HEK293 (cell line): ENCODE measurements around the gene ATXN10.

Experiments
- GLI4 ChIP-seq: fragments of 450-650 bp; formaldehyde crosslinking; IDR thresholded peaks from 2 replicates; pipeline ENCODE4 v1.5.1; 2016; ENCODE audit warnings: missing biosample characterization, missing genetic modification characterization
- GLIS2 ChIP-seq: fragments of 450-650 bp; formaldehyde crosslinking; IDR thresholded peaks from 2 replicates; pipeline ENCODE4 v1.5.1; 2016; ENCODE audit warnings: missing biosample characterization, missing genetic modification characterization
- HOXA7 ChIP-seq: sonication (generic); formaldehyde crosslinking; IDR thresholded peaks from 2 replicates; pipeline ENCODE4 v1.8.1; 2022; ENCODE audit warnings: missing genetic modification reagents, borderline replicate concordance
- REPIN1 ChIP-seq: fragments of 450-650 bp; formaldehyde crosslinking; IDR thresholded peaks from 2 replicates; pipeline ENCODE4 v1.5.1; 2017; ENCODE audit warnings: missing biosample characterization, missing genetic modification characterization, low read depth
- SCRT1 ChIP-seq: fragments of 450-650 bp; formaldehyde crosslinking; IDR thresholded peaks from 2 replicates; pipeline ENCODE4 v1.5.1; 2016; ENCODE audit warnings: missing biosample characterization, missing genetic modification characterization, borderline replicate concordance
- SP7 ChIP-seq: fragments of 450-650 bp; formaldehyde crosslinking; IDR thresholded peaks from 2 replicates; pipeline ENCODE4 v1.5.1; 2016; ENCODE audit warnings: missing biosample characterization, missing genetic modification characterization
- ZBTB26 ChIP-seq: fragments of 450-650 bp; formaldehyde crosslinking; optimal IDR thresholded peaks from 2 replicates; pipeline ENCODE3; 2016; ENCODE audit warnings: missing biosample characterization, mild to moderate bottlenecking, missing genetic modification characterization
- ZNF133 ChIP-seq: fragments of 450-650 bp; formaldehyde crosslinking; IDR thresholded peaks from 2 replicates; pipeline ENCODE4 v1.5.1; 2016; ENCODE audit warnings: missing biosample characterization, missing genetic modification characterization
- ZNF157 ChIP-seq: fragments of 450-650 bp; formaldehyde crosslinking; IDR thresholded peaks from 2 replicates; pipeline ENCODE4 v1.5.1; 2016; ENCODE audit warnings: missing biosample characterization, missing genetic modification characterization
- ZNF18 ChIP-seq: fragments of 450-650 bp; formaldehyde crosslinking; IDR thresholded peaks from 2 replicates; pipeline ENCODE4 v1.5.1; 2016; ENCODE audit warnings: missing biosample characterization, missing genetic modification characterization
- ZNF184 ChIP-seq: fragments of 450-650 bp; IDR thresholded peaks from 2 replicates; pipeline ENCODE4 v1.5.1; 2018; ENCODE audit warnings: missing biosample characterization, mild to moderate bottlenecking, missing genetic modification characterization
- ZNF280D ChIP-seq: fragments of 450-650 bp; formaldehyde crosslinking; IDR thresholded peaks from 2 replicates; pipeline ENCODE4 v1.5.1; 2016; ENCODE audit warnings: missing biosample characterization, missing genetic modification characterization
- ZNF302 ChIP-seq: fragments of 450-650 bp; formaldehyde crosslinking; IDR thresholded peaks from 2 replicates; pipeline ENCODE4 v1.5.1; 2016; ENCODE audit warnings: missing biosample characterization, missing genetic modification characterization, low read depth
- ZNF311 ChIP-seq: fragments of 450-650 bp; formaldehyde crosslinking; IDR thresholded peaks from 2 replicates; pipeline ENCODE4 v1.5.1; 2017; ENCODE audit warnings: missing biosample characterization, missing genetic modification characterization, borderline replicate concordance
- ZNF366 ChIP-seq: fragments of 450-650 bp; formaldehyde crosslinking; conservative IDR thresholded peaks from 2 replicates; pipeline ENCODE4 v1.5.1; 2016; ENCODE audit warnings: missing biosample characterization, missing genetic modification characterization
- ZNF404 ChIP-seq: fragments of 450-650 bp; formaldehyde crosslinking; IDR thresholded peaks from 2 replicates; pipeline ENCODE4 v1.5.1; 2017; ENCODE audit warnings: missing biosample characterization, missing genetic modification characterization
- ZNF423 ChIP-seq: fragments of 450-650 bp; formaldehyde crosslinking; IDR thresholded peaks from 2 replicates; pipeline ENCODE4 v1.5.1; 2016; ENCODE audit warnings: missing biosample characterization, missing genetic modification characterization
- ZNF501 ChIP-seq: fragments of 450-650 bp; formaldehyde crosslinking; IDR thresholded peaks from 2 replicates; pipeline ENCODE4 v1.5.1; 2016; ENCODE audit warnings: missing biosample characterization, missing genetic modification characterization
- ZNF596 ChIP-seq: fragments of 450-650 bp; IDR thresholded peaks from 2 replicates; pipeline ENCODE4 v1.5.0; 2018; ENCODE audit warnings: missing biosample characterization, mild to moderate bottlenecking, missing genetic modification characterization, moderate library complexity
- ZNF610 ChIP-seq: fragments of 450-650 bp; formaldehyde crosslinking; IDR thresholded peaks from 2 replicates; pipeline ENCODE4 v1.5.1; 2016; ENCODE audit warnings: missing biosample characterization, missing genetic modification characterization, borderline replicate concordance
- ZNF658 ChIP-seq: fragments of 450-650 bp; formaldehyde crosslinking; IDR thresholded peaks from 2 replicates; pipeline ENCODE4; 2016; ENCODE audit warnings: missing biosample characterization, missing genetic modification characterization
- ZNF777 ChIP-seq: fragments of 450-650 bp; formaldehyde crosslinking; IDR thresholded peaks from 2 replicates; pipeline ENCODE4 v1.5.1; 2017; ENCODE audit warnings: missing biosample characterization, missing genetic modification characterization, borderline replicate concordance
- ZNF785 ChIP-seq: fragments of 450-650 bp; formaldehyde crosslinking; IDR thresholded peaks from 2 replicates; pipeline ENCODE4 v1.5.1; 2016; ENCODE audit warnings: missing biosample characterization, missing genetic modification characterization
- TF ChIP-seq, protein P1 (sequence below): fragments of 450-650 bp; formaldehyde crosslinking; IDR thresholded peaks from 2 replicates; pipeline ENCODE4 v1.5.0; 2017; ENCODE audit warnings: missing biosample characterization, missing genetic modification characterization, borderline replicate concordance
- TF ChIP-seq, protein P2 (sequence below): fragments of 450-650 bp; formaldehyde crosslinking; IDR thresholded peaks from 2 replicates; pipeline ENCODE4 v1.5.1; 2016; ENCODE audit warnings: missing biosample characterization, missing genetic modification characterization
- TF ChIP-seq, protein P3 (sequence below): fragments of 450-650 bp; formaldehyde crosslinking; IDR thresholded peaks from 2 replicates; pipeline ENCODE4 v1.5.1; 2016; ENCODE audit warnings: missing biosample characterization, missing genetic modification characterization

The ATXN10 gene

GRCh38 chr22:45887202-45888131 lies 215.8 kb downstream of the ATXN10 start (continued):
- TF ChIP-seq ZBTB26 (tag by site-specific recombination) (peak; percentile 26), ZNF18 (tag by site-specific recombination) (peak; percentile 100), ZNF501 (no peak), ZNF311 (tag by site-specific recombination) (peak; percentile 77; the same call in 1 of the 2 replicates), ZNF157 (tag by site-specific recombination) (no peak), ZNF280D (tag by site-specific recombination) (no peak), HOXA7 (no peak), ZNF133 (no peak), ZNF777 (tag by site-specific recombination) (0 out of 2 replicates have a peak, but pooled peaks have one; percentile 29), ZNF423 (tag by site-specific recombination) (no peak), ZNF404 (no peak), SCRT1 (tag by site-specific recombination) (no peak), ZNF596 (tag by site-specific recombination) (no peak), REPIN1 (tag by site-specific recombination) (no peak), ZNF366 (tag by site-specific recombination) (no peak), GLIS2 (no peak), GLI4 (tag by site-specific recombination) (peak; percentile 77; the same call in 1 of the 2 replicates), ZNF302 (tag by site-specific recombination) (no peak), ZNF184 (no peak), ZNF658 (no peak; the same call in 1 of the 2 replicates), ZNF785 (tag by site-specific recombination) (no peak), SP7 (tag by site-specific recombination) (no peak), ZNF610 (tag by site-specific recombination) (no peak)
- TF ChIP-seq, protein P1, sequence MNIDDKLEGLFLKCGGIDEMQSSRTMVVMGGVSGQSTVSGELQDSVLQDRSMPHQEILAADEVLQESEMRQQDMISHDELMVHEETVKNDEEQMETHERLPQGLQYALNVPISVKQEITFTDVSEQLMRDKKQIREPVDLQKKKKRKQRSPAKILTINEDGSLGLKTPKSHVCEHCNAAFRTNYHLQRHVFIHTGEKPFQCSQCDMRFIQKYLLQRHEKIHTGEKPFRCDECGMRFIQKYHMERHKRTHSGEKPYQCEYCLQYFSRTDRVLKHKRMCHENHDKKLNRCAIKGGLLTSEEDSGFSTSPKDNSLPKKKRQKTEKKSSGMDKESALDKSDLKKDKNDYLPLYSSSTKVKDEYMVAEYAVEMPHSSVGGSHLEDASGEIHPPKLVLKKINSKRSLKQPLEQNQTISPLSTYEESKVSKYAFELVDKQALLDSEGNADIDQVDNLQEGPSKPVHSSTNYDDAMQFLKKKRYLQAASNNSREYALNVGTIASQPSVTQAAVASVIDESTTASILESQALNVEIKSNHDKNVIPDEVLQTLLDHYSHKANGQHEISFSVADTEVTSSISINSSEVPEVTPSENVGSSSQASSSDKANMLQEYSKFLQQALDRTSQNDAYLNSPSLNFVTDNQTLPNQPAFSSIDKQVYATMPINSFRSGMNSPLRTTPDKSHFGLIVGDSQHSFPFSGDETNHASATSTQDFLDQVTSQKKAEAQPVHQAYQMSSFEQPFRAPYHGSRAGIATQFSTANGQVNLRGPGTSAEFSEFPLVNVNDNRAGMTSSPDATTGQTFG: peak; percentile 46; the same call in 1 of the 2 replicates
- TF ChIP-seq, protein P2, sequence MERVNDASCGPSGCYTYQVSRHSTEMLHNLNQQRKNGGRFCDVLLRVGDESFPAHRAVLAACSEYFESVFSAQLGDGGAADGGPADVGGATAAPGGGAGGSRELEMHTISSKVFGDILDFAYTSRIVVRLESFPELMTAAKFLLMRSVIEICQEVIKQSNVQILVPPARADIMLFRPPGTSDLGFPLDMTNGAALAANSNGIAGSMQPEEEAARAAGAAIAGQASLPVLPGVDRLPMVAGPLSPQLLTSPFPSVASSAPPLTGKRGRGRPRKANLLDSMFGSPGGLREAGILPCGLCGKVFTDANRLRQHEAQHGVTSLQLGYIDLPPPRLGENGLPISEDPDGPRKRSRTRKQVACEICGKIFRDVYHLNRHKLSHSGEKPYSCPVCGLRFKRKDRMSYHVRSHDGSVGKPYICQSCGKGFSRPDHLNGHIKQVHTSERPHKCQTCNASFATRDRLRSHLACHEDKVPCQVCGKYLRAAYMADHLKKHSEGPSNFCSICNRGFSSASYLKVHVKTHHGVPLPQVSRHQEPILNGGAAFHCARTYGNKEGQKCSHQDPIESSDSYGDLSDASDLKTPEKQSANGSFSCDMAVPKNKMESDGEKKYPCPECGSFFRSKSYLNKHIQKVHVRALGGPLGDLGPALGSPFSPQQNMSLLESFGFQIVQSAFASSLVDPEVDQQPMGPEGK (tag by site-specific recombination): no peak
- TF ChIP-seq, protein P3, sequence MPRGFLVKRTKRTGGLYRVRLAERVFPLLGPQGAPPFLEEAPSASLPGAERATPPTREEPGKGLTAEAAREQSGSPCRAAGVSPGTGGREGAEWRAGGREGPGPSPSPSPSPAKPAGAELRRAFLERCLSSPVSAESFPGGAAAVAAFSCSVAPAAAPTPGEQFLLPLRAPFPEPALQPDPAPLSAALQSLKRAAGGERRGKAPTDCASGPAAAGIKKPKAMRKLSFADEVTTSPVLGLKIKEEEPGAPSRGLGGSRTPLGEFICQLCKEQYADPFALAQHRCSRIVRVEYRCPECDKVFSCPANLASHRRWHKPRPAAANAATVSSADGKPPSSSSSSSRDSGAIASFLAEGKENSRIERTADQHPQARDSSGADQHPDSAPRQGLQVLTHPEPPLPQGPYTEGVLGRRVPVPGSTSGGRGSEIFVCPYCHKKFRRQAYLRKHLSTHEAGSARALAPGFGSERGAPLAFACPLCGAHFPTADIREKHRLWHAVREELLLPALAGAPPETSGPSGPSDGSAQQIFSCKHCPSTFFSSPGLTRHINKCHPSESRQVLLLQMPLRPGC (tag by site-specific recombination): no peak
